Ammon's horn (tissue), 1 donor: ENCODE results near the gene PIK3C2G.
"Not testable (repeated sequence)": the region's sequence is repeated elsewhere in the genome, so short reads cannot be mapped to it uniquely, and the experiment has no call there.

Experiments
- DNase-seq: peaks from one replicate; pipeline ENCODE4 v3.0.0-alpha.2; 2016; ENCODE audit warnings: low spot score

PIK3C2G gene

DNA sequence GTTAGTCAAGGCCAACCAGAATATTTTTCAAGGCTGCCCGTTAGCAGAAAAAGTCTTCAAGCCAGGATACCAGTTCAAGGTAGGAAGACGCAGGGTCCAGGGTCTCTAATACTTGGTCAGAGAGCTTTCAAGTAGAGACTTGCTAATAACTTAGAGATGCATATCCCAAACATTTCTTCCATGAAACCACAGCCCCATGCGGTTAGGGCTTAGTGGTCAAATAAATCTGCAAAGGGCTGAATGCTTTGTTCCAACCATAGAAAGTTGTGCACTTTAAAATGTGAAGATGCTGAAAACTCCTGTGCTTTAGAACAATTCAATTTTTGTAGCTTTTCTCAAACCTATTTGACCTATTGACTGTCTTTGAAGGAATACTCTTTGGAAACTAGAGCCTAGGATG, 208.9 kb downstream of the PIK3C2G start:
- no peak for DNase-seq

DNA sequence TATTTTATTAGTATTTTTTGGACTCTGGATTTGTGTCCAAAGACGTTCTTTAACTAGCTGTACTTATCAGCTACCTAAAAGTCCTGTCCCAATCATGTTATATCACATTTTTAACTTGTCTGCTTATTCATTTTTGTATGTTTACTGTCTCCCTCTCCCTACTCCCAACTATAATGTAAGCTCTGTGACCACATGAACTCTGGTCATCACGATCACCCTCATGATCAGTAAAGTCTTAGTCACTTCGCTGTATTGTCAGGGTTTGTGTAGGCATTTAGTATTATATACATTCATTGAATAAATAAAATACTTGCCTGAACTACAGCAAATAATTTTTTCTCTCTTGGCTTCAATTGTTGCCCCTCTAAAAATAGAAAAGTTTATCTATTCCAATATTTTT, 211.0 kb downstream of the PIK3C2G start:
- DNase-seq: no peak

DNA sequence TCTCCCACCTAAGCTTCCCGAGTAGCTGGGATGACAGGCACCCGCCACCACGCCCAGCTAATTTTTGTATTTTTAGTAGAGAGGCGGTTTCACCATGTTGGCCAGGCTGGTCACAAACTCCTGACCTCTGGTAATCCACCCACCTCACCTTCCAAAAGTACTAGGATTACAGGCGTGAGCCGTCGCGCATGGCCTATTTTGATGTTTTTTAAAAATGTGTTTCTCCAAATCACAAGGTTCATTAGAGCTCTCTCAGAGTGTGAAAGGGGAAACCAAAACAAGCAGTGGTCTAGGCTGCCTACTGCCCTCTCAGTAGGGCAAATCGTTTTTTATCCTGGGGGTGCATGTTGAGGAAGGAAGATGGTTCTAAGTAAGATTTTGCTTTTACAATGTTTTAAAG, 211.5 kb downstream of the PIK3C2G start:
- no peak for DNase-seq

DNA sequence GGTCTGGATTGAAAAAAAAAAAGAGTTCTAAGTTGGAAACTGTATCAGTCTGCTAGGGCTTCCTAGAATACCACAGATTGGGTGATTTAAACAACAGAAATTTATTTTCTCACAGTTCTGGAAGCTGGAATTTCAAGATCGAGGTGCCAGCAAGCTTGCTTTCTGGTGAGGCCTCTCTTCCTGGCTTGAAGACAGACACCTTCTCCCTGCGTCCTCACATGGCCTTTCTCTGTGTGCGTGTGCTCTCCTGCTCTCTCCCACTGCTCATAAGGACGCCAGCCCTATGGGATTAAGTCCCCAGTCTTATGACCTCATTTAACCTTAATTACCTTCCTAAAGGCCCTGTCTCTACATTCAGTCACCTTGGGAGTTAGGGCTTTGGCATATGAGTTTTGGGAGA, 215.5 kb downstream of the PIK3C2G start:
- DNase-seq: no peak

DNA sequence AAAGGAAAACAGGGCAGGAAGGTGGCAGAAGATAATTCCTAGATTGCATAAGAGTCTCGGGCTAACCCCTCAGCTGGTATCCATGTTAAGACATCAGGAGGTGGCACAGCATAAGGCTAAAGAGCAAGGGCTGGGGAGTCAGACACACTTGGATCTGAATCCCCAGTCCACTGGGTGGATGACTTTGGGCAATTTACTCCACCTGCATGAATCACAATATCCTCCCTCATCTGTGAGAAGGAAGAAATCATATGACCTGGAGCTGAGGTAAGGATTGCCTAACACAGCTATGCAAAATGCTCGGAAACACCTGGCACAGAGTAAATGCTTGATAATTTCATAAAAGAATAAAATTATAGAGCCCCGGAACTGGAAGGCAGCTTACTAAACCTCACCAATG, 217.9 kb downstream of the PIK3C2G start:
- no peak for DNase-seq

DNA sequence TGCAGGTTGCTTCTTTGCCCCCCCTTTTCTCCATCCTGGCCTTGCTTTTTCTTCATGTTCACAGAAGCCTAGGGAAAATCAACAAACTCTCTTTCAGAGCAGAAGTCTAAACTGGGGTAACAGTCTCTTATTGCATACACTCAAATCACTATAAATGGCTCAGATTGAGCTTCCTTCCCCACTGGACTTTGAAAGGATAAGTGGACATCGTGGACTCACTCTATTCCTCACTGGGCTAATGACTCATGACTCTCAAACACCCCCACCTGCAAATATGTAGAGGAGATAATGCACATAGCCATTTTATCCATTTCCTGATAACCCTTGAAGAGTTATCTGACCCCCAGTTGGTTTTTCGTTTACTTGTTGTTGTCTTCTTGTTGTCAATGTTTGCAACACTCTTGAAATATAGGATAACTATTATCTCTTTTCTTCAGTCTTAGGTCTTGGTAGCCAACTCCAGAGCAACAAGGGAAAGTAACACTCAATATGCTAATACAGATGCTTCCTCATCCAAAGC, 221.3 kb downstream of the PIK3C2G start:
- DNase-seq: no peak

DNA sequence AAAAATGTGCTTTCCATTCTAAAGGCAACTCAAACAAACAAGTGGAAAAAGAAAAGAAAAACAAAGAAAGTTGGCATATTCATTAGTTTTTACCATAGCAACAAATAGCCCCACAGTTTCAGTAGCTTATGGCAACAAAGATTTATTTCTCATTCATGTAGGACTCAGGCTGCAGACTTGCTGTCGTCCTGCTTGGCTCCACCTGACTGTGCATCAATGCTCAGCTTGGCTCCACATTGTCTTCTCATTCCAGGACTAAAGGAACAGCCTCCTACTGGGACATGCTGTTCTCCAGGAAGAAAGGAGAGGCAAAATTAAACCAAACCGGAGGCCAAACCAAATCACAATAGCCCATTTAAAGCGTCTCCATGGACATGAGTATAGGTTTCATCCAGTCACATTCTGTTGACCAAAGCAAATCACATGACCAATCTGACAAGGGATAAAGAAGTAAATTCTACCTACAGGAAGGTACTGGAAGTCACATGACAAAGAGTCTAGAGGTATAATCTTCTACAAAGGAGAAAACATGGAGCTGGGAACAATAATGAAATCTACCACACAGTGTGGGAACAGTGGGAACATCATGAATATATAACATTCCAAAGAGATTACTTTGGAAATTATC, 222.5 kb downstream of the PIK3C2G start:
- DNase-seq: peak; percentile 84

DNA sequence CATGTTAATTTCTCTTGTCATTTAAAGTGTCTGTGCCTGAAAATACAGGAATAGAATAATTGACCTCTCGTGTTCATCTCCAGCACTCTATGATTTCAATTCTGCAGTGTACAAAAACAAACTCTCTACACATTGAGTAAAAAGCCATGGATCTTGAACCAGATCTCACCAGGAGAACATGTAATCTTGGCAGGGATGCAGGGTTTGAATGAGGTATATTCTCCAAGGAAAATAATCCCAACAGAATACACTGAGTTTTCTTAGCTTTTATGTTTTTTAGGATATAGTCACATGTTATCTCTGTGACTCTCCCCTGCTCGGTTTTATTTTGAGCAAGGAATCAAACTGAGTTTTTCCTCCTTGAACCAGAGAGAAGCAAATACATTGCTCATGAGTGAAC, 224.7 kb downstream of the PIK3C2G start:
- DNase-seq: no peak

DNA sequence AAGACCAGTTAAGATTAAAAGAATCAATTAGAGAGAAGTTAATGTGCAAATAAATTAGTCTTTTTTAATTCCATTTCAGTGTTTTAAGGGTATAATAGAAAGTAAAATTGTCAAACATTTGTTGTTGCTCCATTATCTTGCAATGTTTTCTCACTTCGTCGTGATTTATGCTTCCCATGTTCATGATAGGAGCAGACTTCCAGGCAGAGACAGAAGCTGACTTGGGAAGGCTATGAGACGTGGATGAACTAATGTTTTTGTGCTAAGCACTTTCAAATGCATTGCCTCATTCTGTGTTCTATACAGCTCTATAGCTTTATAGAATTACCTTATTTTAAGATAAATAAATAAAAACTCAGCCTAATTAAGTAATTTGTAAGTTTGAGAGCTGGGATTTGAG, 226.2 kb downstream of the PIK3C2G start:
- no peak for DNase-seq

DNA sequence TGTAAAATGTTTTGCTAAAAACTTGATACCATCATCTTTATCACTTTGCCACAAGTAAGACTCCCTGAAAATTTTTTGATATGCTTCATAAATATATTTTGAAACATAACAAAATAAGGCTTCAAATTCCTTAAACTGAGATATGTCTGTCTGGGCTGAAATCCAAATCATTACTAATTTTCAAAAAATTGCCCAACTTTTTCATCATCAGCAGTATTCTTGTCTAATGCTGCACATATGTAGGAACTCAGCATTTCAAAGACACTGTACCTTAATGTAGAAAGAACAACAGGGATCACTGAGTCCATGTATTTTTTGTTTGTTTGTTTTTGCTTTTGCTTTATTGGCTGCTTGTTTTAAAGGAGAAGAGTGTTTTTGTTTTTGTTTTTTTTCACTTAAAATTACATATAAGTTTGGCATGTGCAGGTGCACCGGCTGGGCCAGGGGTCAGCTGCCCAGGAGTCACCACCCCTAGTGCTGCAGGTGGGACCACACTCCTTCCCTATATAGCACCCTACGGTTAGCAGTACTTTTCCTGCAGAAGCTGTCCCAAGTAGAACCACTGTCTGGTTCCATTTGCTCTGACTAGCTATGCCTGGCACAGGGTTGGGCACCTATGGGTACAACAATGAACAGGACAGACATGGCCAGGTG, 231.2 kb downstream of the PIK3C2G start:
- DNase-seq: no peak

DNA sequence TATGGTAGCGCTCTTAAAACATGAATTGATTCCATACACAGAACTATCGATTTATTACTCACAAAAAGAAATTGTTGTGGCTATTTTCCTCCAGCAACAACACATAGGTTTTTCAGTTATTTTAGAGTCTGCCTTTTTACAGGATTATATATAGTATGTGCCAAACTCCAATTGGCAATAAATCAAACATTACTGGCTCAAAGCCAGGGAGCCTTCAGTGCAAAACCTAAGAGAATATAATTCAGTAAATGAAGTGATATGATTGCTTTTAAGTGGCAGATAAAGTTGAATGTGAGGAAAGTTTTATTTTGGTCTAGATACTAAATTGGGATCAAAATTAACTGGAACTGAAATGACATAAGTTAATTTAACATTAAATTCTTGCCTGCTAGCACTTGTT, 234.8 kb downstream of the PIK3C2G start:
- DNase-seq: no peak

DNA sequence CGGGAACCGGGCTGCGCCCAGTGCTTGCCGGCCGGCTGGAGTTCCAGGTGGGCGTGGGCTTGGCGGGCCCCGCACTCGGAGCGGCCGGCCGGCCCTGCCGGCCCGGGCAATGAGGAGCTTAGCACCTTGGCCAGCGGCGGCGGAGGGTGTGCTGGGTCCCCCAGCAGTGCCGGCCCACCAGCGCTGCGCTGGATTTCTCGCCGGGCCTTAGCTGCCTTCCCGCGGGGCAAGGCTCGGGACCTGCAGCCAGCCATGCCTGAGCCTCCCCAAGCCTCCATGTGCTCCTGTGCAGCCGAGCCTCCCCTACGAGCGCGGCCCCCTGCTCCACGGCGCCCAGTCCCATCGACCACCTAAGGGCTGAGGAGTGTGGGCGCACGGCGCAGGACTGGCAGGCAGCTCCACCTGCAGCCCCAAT, 238.8 kb downstream of the PIK3C2G start:
- not testable (repeated sequence) for DNase-seq

DNA sequence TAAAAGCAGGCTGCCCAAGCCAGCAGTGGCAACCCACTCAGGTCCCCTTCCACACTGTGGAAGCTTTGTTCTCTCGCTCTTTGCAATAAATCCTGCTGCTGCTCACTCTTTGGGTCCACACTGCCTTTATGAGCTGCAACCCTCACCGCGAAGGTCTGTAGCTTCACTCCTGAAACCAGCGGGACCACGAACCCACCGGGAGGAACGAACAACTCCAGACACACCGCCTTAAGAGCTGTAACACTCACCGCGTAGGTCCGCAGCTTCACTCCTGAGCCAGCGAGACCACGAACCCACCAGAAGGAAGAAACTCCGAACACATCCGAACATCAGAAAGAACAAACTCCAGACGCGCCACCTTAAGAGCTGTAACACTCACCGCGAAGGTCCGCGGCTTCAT, 239.4 kb downstream of the PIK3C2G start:
- not testable (repeated sequence) for DNase-seq

DNA sequence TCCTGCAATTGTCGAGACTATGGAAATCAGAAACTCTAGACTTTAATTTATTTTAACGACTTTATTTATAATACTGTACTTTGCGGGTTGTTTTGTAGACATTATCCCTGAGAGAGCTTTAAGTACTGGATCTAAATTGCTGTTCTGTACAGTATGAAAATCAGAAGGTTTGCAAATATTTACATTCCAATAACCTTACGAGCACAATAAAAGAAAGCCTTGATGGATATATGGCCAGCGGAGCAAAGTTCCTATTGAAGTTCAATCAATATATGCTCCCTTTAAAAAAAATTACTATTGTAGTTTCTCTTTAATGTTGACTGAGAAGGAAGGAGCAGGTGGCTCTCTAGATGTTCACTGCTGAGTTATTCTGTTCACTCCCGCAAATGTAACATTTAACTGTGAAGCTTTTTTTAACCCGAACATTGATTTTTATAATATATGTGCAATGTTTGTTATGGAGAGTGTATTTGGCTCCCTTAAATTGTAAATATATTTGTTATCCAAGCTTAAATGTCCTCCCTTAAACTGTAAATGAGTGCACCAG, 241.2 kb downstream of the PIK3C2G start:
- DNase-seq: no peak

DNA sequence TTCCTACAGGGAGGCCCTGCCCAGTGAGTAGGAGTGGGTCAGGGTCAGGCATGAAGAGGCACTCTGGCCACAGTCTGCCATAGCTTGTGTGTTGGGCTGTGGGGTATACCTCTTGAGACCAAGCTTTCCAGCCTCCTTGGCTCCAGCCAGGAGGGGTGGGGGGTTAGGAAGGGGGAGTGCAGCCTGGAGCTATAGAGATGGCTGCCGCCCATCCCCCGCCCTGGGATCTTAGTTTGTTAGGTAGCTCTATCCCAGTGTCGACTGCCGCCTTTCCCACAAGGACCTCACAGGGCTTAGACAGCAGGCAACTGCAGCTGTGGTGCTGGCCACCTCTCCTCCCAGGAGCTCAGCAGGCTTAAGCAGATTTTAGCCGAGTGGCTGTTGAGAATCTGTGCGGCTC, 260.1 kb downstream of the PIK3C2G start:
- no peak for DNase-seq

DNA sequence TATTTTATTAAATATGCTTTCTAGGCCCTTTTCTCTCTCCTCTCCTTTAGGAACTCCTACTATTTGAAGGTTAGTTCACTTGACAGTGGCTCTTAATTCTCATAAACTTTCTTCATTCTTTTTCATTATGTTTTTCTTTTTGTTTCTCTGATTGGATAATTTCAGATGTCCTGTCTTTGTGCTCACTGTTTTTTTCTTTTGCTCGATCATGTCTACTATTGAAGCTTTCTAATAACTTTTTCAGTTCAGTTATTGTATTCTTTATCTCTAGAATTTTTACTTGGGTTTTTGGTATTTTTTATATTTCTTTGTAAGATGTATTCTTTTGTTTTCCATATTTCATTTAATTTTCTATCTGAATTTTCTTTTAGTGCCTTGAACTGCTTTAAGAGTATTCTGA, 261.5 kb downstream of the PIK3C2G start:
- DNase-seq: no peak

DNA sequence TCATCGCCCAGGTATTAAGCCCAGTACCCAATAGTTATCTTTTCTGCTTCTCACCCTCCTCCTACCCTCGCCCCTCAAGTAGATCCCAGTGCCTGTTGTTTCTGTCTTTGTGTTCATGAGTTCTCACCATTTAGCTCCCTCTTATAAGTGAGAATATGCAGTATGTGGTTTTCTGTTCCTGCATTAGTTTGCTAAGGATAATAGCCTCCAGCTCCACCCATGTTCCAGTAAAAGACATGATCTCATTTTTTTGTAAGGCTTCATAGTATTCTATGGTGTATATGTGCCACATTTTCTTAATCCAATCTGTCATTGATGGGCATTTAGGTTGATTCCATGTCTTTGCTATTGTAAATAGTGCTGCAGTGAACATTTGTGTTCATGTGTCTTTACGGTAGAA, 281.2 kb downstream of the PIK3C2G start:
- not testable (repeated sequence) for DNase-seq

DNA sequence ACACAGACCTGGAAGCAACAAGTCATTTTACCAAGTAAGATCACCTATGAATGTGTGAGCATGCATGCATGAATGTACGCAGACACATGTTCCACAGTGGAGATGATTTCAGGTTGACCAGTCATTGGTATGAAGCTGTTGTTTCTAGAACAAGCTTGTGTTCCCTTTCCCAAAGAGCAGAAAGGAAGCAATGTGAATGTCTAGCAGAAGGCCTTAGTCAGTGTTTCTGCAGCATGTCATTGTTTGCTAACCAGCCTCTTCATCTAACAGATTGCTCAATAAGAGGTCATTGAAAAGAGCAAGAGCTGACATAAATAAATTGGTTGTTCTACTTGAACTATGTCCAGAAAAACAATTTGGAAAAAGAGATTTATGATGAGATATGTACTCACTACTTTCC, 285.1 kb downstream of the PIK3C2G start:
- peak; percentile 14 for DNase-seq

DNA sequence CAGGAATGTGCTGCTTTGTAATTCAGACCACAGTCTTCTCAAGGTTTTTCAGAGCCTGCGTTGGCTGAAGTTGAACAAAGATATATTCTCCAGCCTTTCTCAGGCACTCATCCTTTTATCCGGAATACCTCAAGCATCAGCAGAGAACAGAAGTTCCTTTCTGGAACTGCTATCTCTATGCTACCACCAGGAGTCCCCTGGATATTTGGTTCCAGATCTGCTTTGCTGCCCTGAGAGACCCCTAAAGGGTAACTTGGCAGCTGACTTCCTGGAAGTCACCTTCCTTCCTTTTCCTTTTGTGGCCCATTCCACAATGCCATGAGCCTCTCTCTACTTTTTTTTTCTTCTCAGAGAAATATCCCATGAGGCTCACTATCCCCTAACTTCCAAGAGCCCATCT, 288.3 kb downstream of the PIK3C2G start:
- no peak for DNase-seq

DNA sequence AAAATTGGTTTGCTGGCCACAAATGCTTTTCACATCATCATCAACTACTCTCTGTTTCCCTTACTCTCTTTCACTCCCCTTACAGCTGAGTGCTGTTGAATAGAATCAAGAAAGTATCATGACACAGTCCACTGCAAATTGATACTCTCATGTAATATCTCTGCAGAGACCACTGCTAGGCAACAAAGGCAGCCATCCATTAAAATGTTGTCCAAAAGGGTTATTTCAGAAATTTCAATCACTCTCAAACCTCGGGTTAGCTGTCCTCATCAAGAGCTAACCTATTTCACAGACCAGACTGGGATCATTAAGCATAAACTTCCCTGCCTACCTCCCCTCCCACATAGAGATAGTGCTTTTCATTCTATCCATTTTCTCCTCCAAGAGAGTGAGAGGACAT, 289.8 kb downstream of the PIK3C2G start:
- no peak for DNase-seq

DNA sequence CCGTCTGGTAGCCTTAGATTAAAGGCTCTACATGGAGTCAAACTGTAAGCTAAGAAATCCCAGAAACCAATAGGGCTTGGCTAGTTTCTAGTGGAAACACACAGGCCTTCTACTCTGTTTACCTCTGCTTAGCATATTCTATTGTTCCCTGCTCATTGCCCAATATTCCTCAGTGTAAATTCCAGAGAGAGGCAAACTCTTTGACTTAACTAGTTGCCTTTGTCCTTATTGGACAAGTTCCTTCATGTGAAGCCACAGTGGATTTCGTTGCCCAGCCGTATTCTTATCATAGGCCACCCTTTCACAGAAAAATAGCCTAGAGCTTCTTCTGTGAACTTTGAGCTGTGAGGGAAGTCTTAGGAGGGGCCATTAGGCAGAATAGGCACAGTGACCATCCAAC, 290.4 kb downstream of the PIK3C2G start:
- DNase-seq: no peak

DNA sequence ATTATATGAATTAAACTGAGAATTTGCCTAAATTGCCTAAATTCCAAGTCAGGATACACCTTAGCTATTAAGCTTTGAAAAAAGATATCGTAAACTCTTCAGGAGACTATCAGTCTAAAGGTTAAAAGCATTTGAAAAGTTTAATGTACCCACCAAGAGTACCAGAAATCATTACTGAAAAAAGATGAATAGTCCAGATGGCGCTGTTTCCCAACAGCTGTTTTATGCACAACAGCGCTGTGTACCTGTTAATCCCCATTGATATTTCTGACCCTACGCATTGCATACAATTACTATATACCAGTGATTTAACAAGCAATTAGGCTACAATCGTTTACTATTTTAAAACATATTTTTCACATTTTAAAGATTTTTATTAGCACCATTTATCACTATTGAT, 291.5 kb downstream of the PIK3C2G start:
- DNase-seq: no peak

DNA sequence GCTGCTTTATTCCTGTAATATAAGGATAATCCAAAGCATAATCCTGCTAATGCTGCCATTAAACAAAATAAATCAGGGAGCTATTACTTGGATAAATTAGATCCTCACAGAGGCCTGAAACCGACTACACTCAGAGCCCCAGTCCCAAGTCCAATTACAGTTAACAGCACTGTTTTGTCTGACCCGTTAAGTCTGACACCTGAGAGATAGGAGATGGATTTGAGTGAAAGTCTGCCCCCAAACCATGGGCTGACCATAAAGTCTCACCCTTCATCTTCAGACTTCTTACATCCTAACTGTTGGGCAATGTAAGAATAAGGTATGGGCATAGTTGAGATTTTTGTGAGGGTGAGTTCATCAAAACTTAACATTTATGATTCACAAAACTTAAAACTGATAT, 294.8 kb downstream of the PIK3C2G start:
- DNase-seq: no peak

DNA sequence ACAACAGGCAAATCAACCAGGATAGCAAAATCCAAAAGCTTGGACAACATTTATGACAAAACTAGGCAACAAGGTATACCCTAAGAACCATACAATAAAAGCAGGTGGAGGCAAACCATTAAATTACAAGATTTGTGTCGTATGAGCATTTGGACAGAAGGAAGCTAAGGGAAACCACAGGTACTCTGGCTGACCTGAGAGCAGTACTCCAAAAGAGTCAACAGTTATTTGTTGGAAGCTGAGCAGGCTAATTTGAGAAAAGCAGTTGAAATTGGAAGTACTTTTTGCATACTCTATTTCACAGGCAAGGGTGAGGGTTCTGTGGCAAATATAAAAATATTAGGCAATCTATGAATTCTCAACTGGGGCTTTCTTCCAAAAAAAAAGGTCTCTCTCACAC, 297.9 kb downstream of the PIK3C2G start:
- DNase-seq: no peak
